H1 (cell line): Measurements from ENCODE around the gene KCNA2. TPM values are rescaled to one million over a fixed set of nuclear protein-coding genes. Genes with fewer than 3 reads are reported as not detected.

ENCODE experiments used
- CTCF ChIA-PET: fragments of 300-600 bp; sonication (Branson Sonifier 250); formaldehyde crosslinking; loops from one replicate; lab custom pipeline; 2021; ENCODE audit not compliant: partially characterized antibody; lab: Charles Lee
- POLR2A ChIA-PET: fragments of 300-600 bp; sonication (Branson Sonifier 250); formaldehyde crosslinking; loops from one replicate; lab custom pipeline; 2021; ENCODE audit warnings: inconsistent platforms; ENCODE audit not compliant: partially characterized antibody; lab: Charles Lee
- DNase-seq, 2 experiments: peaks; one replicate each; pipeline versions ENCODE4 v3.0.0 to v3.0.0-alpha.2; 2010 to 2022; ENCODE audit warnings: low spot score in 2 of 2, low read depth in 1 of 2, mixed read lengths in 1 of 2
- FAIRE-seq: peaks from 2 replicates; lab custom pipeline; 2011; peaks lifted over from hg19 to GRCh38; lab: Jason Lieb, UNC
- H2AFZ ChIP-seq: 2 replicates; pipeline ENCODE4 v1.8.1; 2012; ENCODE audit warnings: low read length, inconsistent platforms
- H2AK5ac ChIP-seq: 2 replicates; pipeline ENCODE4 v1.6.1; 2013; ENCODE audit warnings: low read depth, low read length
- H2BK120ac ChIP-seq: replicated peaks from 2 replicates; pipeline ENCODE3; 2013; ENCODE audit warnings: low read depth, low read length, inconsistent platforms
- H2BK12ac ChIP-seq: 2 replicates; pipeline ENCODE4 v1.6.1; 2013; ENCODE audit warnings: low read depth, low read length
- H2BK15ac ChIP-seq: 2 replicates; pipeline ENCODE4 v1.6.1; 2013; ENCODE audit warnings: low read length
- H2BK20ac ChIP-seq: 2 replicates; pipeline ENCODE4 v1.6.1; 2013; ENCODE audit warnings: low read length
- H2BK5ac ChIP-seq: 2 replicates; pipeline ENCODE4 v1.6.1; 2013; ENCODE audit warnings: low read depth, low read length
- H3K14ac ChIP-seq: 2 replicates; pipeline ENCODE4 v1.6.1; 2013; ENCODE audit warnings: inconsistent platforms; ENCODE audit not compliant: insufficient read length
- H3K18ac ChIP-seq: 2 replicates; pipeline ENCODE4 v1.6.1; 2013; ENCODE audit warnings: low read length; ENCODE audit errors: extremely low read depth
- H3K23ac ChIP-seq: 2 replicates; pipeline ENCODE4 v1.6.1; 2013; ENCODE audit warnings: inconsistent platforms; ENCODE audit not compliant: insufficient read length
- H3K23me2 ChIP-seq: 2 replicates; pipeline ENCODE4 v1.6.1; 2013; ENCODE audit warnings: low read depth, low read length
- H3K27ac ChIP-seq: 2 replicates; pipeline ENCODE4 v1.6.1; 2011; ENCODE audit warnings: low read depth, low read length, inconsistent platforms
- H3K27me3 ChIP-seq, 4 experiments: replicated peaks in 1 of 4; 1 replicate in 1 of 4; 2 replicates in 3 of 4; pipeline versions ENCODE4 v1.6.1 to v1.8.1; 2011 to 2013; ENCODE audit warnings: low read length in 3 of 4, mild to moderate bottlenecking in 3 of 4, inconsistent platforms in 2 of 4, mixed read lengths in 2 of 4, moderate library complexity in 1 of 4; ENCODE audit not compliant: control insufficient read depth in 3 of 4, insufficient read depth in 3 of 4; ENCODE audit errors: extremely low read depth in 1 of 4
- H3K36me3 ChIP-seq, 4 experiments: 2 replicates each; pipeline versions ENCODE4 v1.6.1 to v1.8.1; 2011 to 2013; ENCODE audit warnings: mild to moderate bottlenecking in 4 of 4, low read length in 3 of 4, moderate library complexity in 2 of 4, control low read depth in 1 of 4, inconsistent platforms in 1 of 4; ENCODE audit not compliant: insufficient read depth in 4 of 4, control insufficient read depth in 2 of 4
- H3K4ac ChIP-seq: replicated peaks from 2 replicates; pipeline ENCODE3; 2013; ENCODE audit warnings: low read length, low read depth, mixed read lengths, inconsistent platforms; ENCODE audit not compliant: insufficient read length
- H3K4me1 ChIP-seq, 4 experiments: replicated peaks in 1 of 4; 1 replicate in 1 of 4; 2 replicates in 3 of 4; pipeline versions ENCODE4 v1.6.1 to v1.8.1; 2011 to 2013; ENCODE audit warnings: low read length in 3 of 4, inconsistent platforms in 2 of 4, mixed read lengths in 1 of 4; ENCODE audit not compliant: insufficient read depth in 4 of 4, control insufficient read depth in 3 of 4
- H3K4me2 ChIP-seq, 2 experiments: 2 replicates each; pipeline versions ENCODE4 v1.6.1 to v1.8.1; 2011 to 2013; ENCODE audit warnings: low read depth in 2 of 2, low read length in 2 of 2, control low read depth in 1 of 2, inconsistent platforms in 1 of 2, mild to moderate bottlenecking in 1 of 2; ENCODE audit not compliant: insufficient read depth in 1 of 2
- H3K4me3 ChIP-seq, 4 experiments: fragments of 200-600, 300-600 bp in 1 of 4; sonication (generic), shearing (Covaris generic), sonication (Bioruptor Twin) in 1 of 4; 2 replicates each; pipeline versions ENCODE4 v1.5.1 to v1.8.1; 2011 to 2016; ENCODE audit warnings: low read length in 4 of 4, low read depth in 3 of 4, control low read depth in 2 of 4, inconsistent platforms in 2 of 4, mild to moderate bottlenecking in 2 of 4, mixed read lengths in 1 of 4, moderate library complexity in 1 of 4; ENCODE audit not compliant: insufficient read depth in 2 of 4; ENCODE audit errors: extremely low read depth in 1 of 4
- H3K56ac ChIP-seq: replicated peaks from 2 replicates; pipeline ENCODE3; 2013; ENCODE audit warnings: low read depth, mild to moderate bottlenecking, mixed read lengths, low read length, inconsistent platforms; ENCODE audit not compliant: insufficient read length
- H3K79me1 ChIP-seq: 2 replicates; pipeline ENCODE4 v1.6.1; 2013; ENCODE audit warnings: low read depth, low read length, control low read depth
- H3K79me2 ChIP-seq, 2 experiments: 2 replicates each; pipeline versions ENCODE4 v1.6.1 to v1.8.1; 2012 to 2013; ENCODE audit warnings: low read length in 2 of 2, mild to moderate bottlenecking in 2 of 2, inconsistent platforms in 1 of 2; ENCODE audit not compliant: insufficient read depth in 2 of 2, control insufficient read depth in 1 of 2
- H3K9ac ChIP-seq, 4 experiments: replicated peaks in 1 of 4; 1 replicate in 1 of 4; 2 replicates in 3 of 4; pipeline versions ENCODE4 v1.6.1 to v1.8.1; 2011 to 2013; ENCODE audit warnings: low read depth in 3 of 4, low read length in 3 of 4, control low read depth in 2 of 4, mild to moderate bottlenecking in 2 of 4, moderate library complexity in 2 of 4, inconsistent platforms in 1 of 4; ENCODE audit errors: extremely low read depth in 1 of 4
- H3K9me3 ChIP-seq, 2 experiments: 2 replicates each; pipeline versions ENCODE4 v1.6.1 to v1.8.1; 2012 to 2013; ENCODE audit warnings: mild to moderate bottlenecking in 2 of 2, moderate library complexity in 2 of 2, control low read depth in 1 of 2, inconsistent platforms in 1 of 2, low read depth in 1 of 2, low read length in 1 of 2, mixed read lengths in 1 of 2; ENCODE audit not compliant: insufficient read depth in 2 of 2
- H4K20me1 ChIP-seq, 2 experiments: replicated peaks in 1 of 2; 2 replicates each; pipeline versions ENCODE3 to v1.8.1; 2011 to 2013; ENCODE audit warnings: inconsistent platforms in 2 of 2, low read length in 2 of 2, mild to moderate bottlenecking in 1 of 2; ENCODE audit not compliant: insufficient read depth in 2 of 2, control insufficient read depth in 1 of 2
- H4K5ac ChIP-seq: 2 replicates; pipeline ENCODE4 v1.6.1; 2013; ENCODE audit warnings: low read length, low read depth, mixed read lengths, inconsistent platforms; ENCODE audit not compliant: insufficient read length
- H4K8ac ChIP-seq: 2 replicates; pipeline ENCODE4 v1.8.0; 2013; ENCODE audit warnings: mild to moderate bottlenecking, moderate library complexity, low read length, inconsistent platforms; ENCODE audit not compliant: insufficient read depth; ENCODE audit errors: extremely low read depth
- H4K91ac ChIP-seq: replicated peaks from 2 replicates; pipeline ENCODE3; 2013; ENCODE audit warnings: low read length, mixed read lengths, inconsistent platforms; ENCODE audit not compliant: insufficient read length
- BCL11A ChIP-seq, 2 experiments: IDR thresholded peaks; one replicate each; pipeline ENCODE4 v1.6.1; 2011; ENCODE audit warnings: low read depth in 2 of 2, low read length in 2 of 2, mild to moderate bottlenecking in 2 of 2
- CHD2 ChIP-seq: IDR thresholded peaks from 2 replicates; pipeline ENCODE4 v1.6.1; 2012; ENCODE audit warnings: low read length, improper control_type of control experiment
- EP300 ChIP-seq, 2 experiments: IDR thresholded peaks; 1 replicate in 1 of 2; 2 replicates in 1 of 2; pipeline ENCODE4 v1.6.1; 2011 to 2012; ENCODE audit warnings: low read depth in 2 of 2, low read length in 2 of 2, mild to moderate bottlenecking in 2 of 2, borderline replicate concordance in 1 of 2, inconsistent platforms in 1 of 2, moderate library complexity in 1 of 2
- FOSL1 ChIP-seq: IDR thresholded peaks from 2 replicates; pipeline ENCODE4 v1.6.1; 2011; ENCODE audit warnings: mild to moderate bottlenecking, low read depth, low read length, moderate library complexity; ENCODE audit not compliant: insufficient read depth
- GABPA ChIP-seq: IDR thresholded peaks from 2 replicates; pipeline ENCODE4 v1.6.1; 2011; ENCODE audit warnings: mild to moderate bottlenecking, low read length, moderate library complexity, borderline replicate concordance; ENCODE audit not compliant: insufficient read depth
- HDAC2 ChIP-seq, 2 experiments: fragments of 300-600 bp in 1 of 2; sonication (generic) in 1 of 2; IDR thresholded peaks; 2 replicates each; pipeline ENCODE4 v1.6.1; 2011 to 2012; ENCODE audit warnings: low read depth in 2 of 2, low read length in 2 of 2, mild to moderate bottlenecking in 2 of 2, moderate library complexity in 2 of 2, borderline replicate concordance in 1 of 2, inconsistent platforms in 1 of 2
- JUN ChIP-seq: IDR thresholded peaks from 2 replicates; pipeline ENCODE4 v1.6.1; 2011; ENCODE audit warnings: low read depth, mild to moderate bottlenecking, improper control_type of control experiment, low read length
- JUND ChIP-seq: IDR thresholded peaks from 2 replicates; pipeline ENCODE4 v1.6.1; 2011; ENCODE audit warnings: mild to moderate bottlenecking, improper control_type of control experiment, low read length
- KDM1A ChIP-seq: fragments of 200-600, 300-600 bp; sonication (generic); IDR thresholded peaks from 2 replicates; pipeline ENCODE4 v1.7.1; 2016; ENCODE audit warnings: mild to moderate bottlenecking, low read length, borderline replicate concordance
- KDM4A ChIP-seq: IDR thresholded peaks from one replicate; pipeline ENCODE4 v1.7.1; 2012; ENCODE audit warnings: low read depth, mild to moderate bottlenecking, moderate library complexity, low read length, inconsistent platforms; ENCODE audit not compliant: severe bottlenecking
- KDM5A ChIP-seq: fragments of 200-600 bp; IDR thresholded peaks from 2 replicates; pipeline ENCODE4 v1.7.1; 2012; ENCODE audit warnings: mild to moderate bottlenecking, low read length, inconsistent platforms, mixed read lengths
- RFX5 ChIP-seq: IDR thresholded peaks from 2 replicates; pipeline ENCODE4 v1.6.1; 2011; ENCODE audit warnings: low read depth, low read length, improper control_type of control experiment, borderline replicate concordance
- SP2 ChIP-seq: IDR thresholded peaks from 2 replicates; pipeline ENCODE4 v1.6.1; 2012; ENCODE audit warnings: mild to moderate bottlenecking, low read length, inconsistent platforms
- TAF1 ChIP-seq: IDR thresholded peaks from 2 replicates; pipeline ENCODE4 v1.6.1; 2011; ENCODE audit warnings: mild to moderate bottlenecking, low read depth, low read length
- TEAD4 ChIP-seq: IDR thresholded peaks from 2 replicates; pipeline ENCODE4 v1.6.1; 2012; ENCODE audit warnings: low read depth, low read length, inconsistent platforms, mixed read lengths
- WGBS, 2 experiments: shearing (Covaris generic) in 1 of 2; methylation state at CpG; one replicate each; pipeline versions ENCODE4 v1.1.6 to v1.1.7; 2013 to 2015; ENCODE audit warnings: low lambda C conversion rate in 2 of 2, mixed read lengths in 2 of 2, inconsistent platforms in 1 of 2, low coverage in 1 of 2, missing lambda C conversion rate in 1 of 2; ENCODE audit not compliant: insufficient replicate concordance in 2 of 2, insufficient coverage in 1 of 2, insufficient read length in 1 of 2; ENCODE audit errors: extremely low coverage in 1 of 2, missing lambda C conversion rate in 1 of 2; 5-methylcytosine and 5-hydroxymethylcytosine counted together
- polyA plus RNA-seq, 7 experiments: library from polyadenylated mRNA; depleted of rRNA in 3 of 7; stranded (reverse) in 5 of 7; unstranded in 2 of 7; fragments of >200 nt in 5 of 7; fragments of 200-250 nt in 2 of 7; gene quantifications; 1 replicate in 5 of 7; 2 replicates in 1 of 7; 4 replicates in 1 of 7; pipeline versions ENCODE4 v1.2.1 to v1.2.3, GENCODE V29; 2011 to 2013; ENCODE audit warnings: missing spikeins in 2 of 7, mixed read lengths in 2 of 7
- total RNA-seq: library from RNA; stranded (reverse); fragmentation: NEBNext Ultra II Directional; extraction: Animal tissue kit (Norgen Biotek cat#: 25700); gene quantifications from 2 replicates; pipeline ENCODE4 v1.2.1, GENCODE V29; 2021

KCNA2 gene
- total and polyA plus RNA-seq, 2 of the 8 experiments (the other 6 are each of a cell fraction or from before 2014, with no cell fraction given): 0.26 to 0.78 TPM

GRCh38 chr1:110549831-110550230 lies 56.3 kb downstream of the KCNA2 start:
- no peaks in the 10 kb centered on the region for H3K79me2 ChIP-seq
- no peak overlapping the region for H4K8ac ChIP-seq
- H3K9me3 ChIP-seq: no peaks in the 10 kb centered on the region
- ChIA-PET POLR2A (no interaction called here), CTCF (interaction anchor here (0.8 to 12.7 kb wide), 8 partner anchors 8 to 231 kb away, joined by 3 to 302 read pairs (median 5); no protein-coding TSS in a partner anchor)
- FAIRE-seq (no peak), DNase-seq (no peak)
- H2AK5ac ChIP-seq: no peak overlapping the region
- no peak overlapping the region for H3K4me3 ChIP-seq
- no peak overlapping the region for H2BK15ac ChIP-seq
- no peak overlapping the region for H3K14ac ChIP-seq
- peaks cover 2 to 9% (median 7%) of the 10 kb centered on the region in 4 experiments for H3K27me3 ChIP-seq
- H3K79me1 ChIP-seq: no peaks in the 10 kb centered on the region
- no peak overlapping the region for H3K27ac ChIP-seq
- no peak overlapping the region for H3K56ac ChIP-seq
- no peak overlapping the region for H4K91ac ChIP-seq
- H2AFZ ChIP-seq: no peak overlapping the region
- H3K23me2 ChIP-seq: peaks cover under 1% of the 10 kb centered on the region; the same call in 1 of the 2 replicates
- H3K4me1 ChIP-seq: no peaks in the 10 kb centered on the region
- no peak overlapping the region for H2BK20ac ChIP-seq
- no peak overlapping the region for H3K9ac ChIP-seq
- no peak overlapping the region for H3K18ac ChIP-seq
- no peaks in the 10 kb centered on the region for H3K36me3 ChIP-seq
- H3K4ac ChIP-seq: no peak overlapping the region
- WGBS, 2 experiments: 88% methylated on average over 2 of the region's 2 CpGs; no CpG with 5 or more reads in 1 of the 2 experiments
- H2BK120ac ChIP-seq: no peak overlapping the region
- no peak overlapping the region for H3K4me2 ChIP-seq
- no peak overlapping the region for H4K5ac ChIP-seq
- H4K20me1 ChIP-seq: no peaks in the 10 kb centered on the region
- no peak overlapping the region for H2BK12ac ChIP-seq
- no peak overlapping the region for H2BK5ac ChIP-seq
- no peak overlapping the region for H3K23ac ChIP-seq
- TF ChIP-seq RFX5 (no peak), TAF1 (no peak), SP2 (no peak), TEAD4 (no peak), KDM1A (no peak), KDM4A (no peak), GABPA (no peak), HDAC2 (IDR thresholded peaks at IDR 0.05; ENCODE audit: borderline replicate concordance in 1 of 2, low read depth in 2 of 2, low read length in 2 of 2) (no peak), KDM5A (no peak), FOSL1 (no peak), EP300 (IDR thresholded peaks at IDR 0.05; ENCODE audit: borderline replicate concordance in 1 of 2, low read depth in 2 of 2, low read length in 2 of 2) (no peak), JUN (no peak), CHD2 (no peak), JUND (no peak), BCL11A (IDR thresholded peaks at IDR 0.05; ENCODE audit: low read depth in 2 of 2, low read length in 2 of 2) (no peak)
